COR-L47 (cell line): ENCODE measurements around the gene OVOL1.
"Not testable (repeated sequence)": the region's sequence is repeated elsewhere in the genome, so short reads cannot be mapped to it uniquely, and the experiment has no call there.

ENCODE experiments used
- DNase-seq: peaks from one replicate; lab custom pipeline; 2025; lab: John Stamatoyannopoulos, UW

The OVOL1 gene

GRCh38 chr11:65786786-65787636, at the start of gene OVOL1:
Gene OVOL1, plus strand, starts transcription at chr11:65787063. Its CDS starts 311 bp downstream, at chr11:65787374.
- peak; percentile 50 for DNase-seq

- no peak for DNase-seq
These were observed 47.8 kb upstream of the OVOL1 start for GRCh38 chr11:65739022-65739421.

GRCh38 chr11:65741185-65741584, 45.7 kb upstream of the OVOL1 start:
- no peak for DNase-seq

- no peak for DNase-seq
These were observed 44.5 kb upstream of the OVOL1 start for GRCh38 chr11:65742353-65742752.

DNA sequence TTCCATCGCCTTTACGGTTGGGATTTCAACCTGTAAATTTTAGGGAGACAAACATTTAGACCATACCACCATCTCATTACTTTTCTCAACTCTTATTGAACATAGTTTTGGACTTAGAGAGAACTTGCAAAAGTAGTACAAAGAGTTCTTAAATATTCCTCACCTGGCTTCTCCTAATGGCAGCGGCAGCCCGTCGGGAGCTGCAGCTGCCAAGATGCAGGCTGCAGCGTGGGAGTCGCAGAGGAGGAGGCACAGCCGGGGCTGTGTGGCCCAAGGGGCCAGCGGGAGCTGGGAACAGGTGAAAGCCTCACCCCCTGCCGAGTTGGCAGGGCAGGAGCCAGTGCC, 43.2 kb upstream of the OVOL1 start:
- no peak for DNase-seq

DNA sequence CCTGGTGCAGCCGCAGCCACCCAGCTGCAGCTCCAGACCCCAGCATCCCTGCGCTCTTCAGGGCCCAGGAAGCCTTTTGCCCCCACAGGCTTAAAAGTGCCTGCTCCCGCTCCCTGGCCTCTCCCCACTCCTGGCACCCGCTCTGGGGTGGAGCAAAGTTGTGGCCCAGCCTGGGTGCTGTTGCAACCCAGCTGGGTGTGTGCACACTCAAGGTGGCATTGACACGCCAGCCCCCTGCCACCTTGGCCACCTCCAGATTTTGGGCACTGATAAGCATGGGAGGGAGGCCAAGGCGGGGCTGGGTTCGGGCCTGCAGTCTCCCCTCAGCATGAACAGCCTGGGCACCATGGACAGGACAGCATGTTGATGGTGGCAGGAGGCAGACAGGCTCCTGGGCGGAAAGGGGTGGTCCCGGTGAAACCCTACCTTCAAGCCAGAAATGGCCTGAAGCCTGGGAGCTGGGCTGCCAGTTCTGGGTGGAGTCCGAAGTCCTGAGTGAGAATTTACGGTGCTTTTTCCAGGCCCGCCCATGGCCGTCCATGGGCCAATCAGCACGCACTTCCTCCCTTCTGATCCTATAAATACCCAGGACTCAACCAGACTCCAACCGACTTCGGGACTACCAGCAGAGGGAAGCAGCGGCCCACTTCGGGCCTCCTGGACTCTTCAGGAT, 42.7 kb upstream of the OVOL1 start:
- peak; percentile 42 for DNase-seq

DNA sequence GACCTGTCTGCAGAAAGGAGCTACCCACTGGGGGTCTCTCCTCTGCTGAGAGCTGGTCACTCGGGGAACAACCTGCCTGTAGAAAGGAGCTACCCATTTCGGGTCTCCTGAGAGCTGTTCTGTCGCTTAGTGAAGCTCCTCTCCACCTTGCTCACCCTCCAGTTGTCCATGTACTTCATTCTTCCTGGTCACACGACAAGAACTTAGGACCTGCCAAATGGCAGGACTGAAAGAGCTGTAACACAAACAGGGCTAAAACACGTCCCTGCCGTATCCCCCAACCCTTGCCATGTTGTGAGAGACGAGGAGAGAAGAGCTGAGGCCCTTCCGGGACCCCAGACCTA, 42.2 kb upstream of the OVOL1 start:
- no peak for DNase-seq

DNA sequence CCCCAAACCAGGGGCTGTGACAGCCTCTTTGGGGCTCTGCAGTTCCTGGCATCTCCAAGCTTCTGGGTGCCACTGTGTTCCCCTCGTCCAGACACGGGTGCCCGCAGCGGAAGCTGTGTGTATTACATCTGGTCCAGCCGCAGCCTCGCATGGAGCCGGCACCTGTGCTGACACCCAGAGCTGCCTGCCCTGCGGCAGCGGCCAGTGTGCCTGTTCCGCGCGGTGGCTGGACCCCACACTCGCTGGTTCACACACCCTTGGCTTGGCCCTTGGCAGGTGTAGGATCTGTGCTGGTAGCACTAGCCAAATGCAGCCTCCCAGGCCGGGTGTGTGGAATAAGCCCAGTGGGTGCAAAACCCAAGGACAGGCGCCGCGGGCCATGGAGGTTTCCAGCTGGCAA, 41.8 kb upstream of the OVOL1 start:
- no peak for DNase-seq

DNA sequence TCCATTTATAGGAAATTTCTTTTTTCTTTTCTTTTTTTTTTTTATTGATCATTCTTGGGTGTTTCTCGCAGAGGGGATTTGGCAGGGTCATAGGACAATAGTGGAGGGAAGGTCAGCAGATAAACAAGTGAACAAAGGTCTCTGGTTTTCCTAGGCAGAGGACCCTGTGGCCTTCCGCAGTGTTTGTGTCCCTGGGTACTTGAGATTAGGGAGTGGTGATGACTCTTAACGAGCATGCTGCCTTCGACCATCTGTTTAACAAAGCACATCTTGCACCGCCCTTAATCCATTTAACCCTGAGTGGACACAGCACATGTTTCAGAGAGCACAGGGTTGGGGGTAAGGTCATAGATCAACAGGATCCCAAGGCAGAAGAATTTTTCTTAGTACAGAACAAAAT, 24.7 kb upstream of the OVOL1 start:
- not testable (repeated sequence) for DNase-seq

GRCh38 chr11:65762816-65763215, 24.0 kb upstream of the OVOL1 start:
- not testable (repeated sequence) for DNase-seq

- no peak for DNase-seq
These were observed 22.4 kb upstream of the OVOL1 start for GRCh38 chr11:65764434-65764833.

DNA sequence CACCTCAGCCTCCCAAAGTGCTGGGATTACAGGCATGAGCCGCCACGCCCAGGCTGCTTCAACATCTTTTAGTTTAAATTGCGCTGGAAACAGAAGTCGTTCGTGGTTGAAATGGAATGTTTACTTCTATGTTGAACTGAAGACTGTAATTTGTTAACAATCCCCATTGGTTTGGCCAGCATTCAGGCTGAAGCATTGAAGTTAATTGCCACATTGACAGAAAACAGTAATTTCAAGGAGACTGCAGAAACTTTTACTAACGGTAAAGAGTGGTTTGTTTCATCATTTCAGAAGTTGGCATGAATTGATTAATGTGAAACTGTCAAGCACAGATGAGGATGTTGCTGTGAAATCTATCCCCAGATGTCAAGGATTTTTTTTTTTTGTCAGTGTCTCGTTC, 20.3 kb upstream of the OVOL1 start:
- no peak for DNase-seq

DNA sequence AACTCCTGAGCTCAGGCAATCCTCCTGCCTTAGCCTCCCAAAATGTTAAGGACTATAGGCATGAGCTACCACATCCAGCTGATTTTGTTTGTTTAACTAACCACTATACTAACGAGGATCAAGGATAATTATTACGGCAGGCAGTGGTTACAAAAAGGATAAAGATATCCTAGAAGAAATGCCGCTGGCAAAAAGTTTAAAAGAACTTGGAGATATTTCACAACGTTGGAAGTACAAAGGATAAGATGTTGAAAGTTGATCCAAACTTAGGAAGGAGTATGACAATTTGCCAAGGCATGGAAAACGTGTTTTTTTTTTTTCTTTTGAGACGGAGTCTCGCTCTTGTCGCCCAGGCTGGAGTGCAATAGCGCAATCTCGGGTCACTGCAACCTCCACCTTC, 19.5 kb upstream of the OVOL1 start:
- DNase-seq = no peak

GRCh38 chr11:65767806-65768205, 19.1 kb upstream of the OVOL1 start:
- DNase-seq = not testable (repeated sequence)

DNA sequence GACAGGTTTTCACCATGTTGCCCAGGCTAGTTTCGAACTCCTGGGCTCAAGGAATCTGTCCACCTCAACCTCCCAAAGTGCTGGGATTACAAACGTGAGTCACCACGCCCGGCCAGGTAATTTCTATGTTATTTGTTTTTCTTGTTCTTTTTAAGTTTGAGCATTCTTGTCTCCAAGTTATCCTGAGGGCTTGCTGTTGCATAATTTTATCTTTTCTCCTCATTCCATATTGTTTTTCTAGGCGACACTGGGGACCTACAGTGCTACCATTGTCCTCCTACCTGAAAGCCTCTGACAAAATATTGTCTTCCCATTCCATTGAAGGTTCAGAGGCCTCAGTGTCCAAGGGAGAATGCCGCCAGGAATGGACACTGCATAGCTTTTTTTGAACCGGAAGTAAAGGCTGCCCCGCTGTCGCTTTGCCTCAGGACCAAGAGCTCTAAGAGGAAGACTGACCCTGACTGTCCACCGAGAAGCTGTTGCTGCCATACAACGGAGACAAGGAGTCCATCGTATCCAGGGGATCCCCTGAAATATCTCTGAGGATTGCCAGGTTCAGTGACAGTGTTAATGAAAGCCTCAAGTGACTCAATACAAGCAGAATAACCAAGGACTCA, 15.8 kb upstream of the OVOL1 start:
- no peak for DNase-seq

DNA sequence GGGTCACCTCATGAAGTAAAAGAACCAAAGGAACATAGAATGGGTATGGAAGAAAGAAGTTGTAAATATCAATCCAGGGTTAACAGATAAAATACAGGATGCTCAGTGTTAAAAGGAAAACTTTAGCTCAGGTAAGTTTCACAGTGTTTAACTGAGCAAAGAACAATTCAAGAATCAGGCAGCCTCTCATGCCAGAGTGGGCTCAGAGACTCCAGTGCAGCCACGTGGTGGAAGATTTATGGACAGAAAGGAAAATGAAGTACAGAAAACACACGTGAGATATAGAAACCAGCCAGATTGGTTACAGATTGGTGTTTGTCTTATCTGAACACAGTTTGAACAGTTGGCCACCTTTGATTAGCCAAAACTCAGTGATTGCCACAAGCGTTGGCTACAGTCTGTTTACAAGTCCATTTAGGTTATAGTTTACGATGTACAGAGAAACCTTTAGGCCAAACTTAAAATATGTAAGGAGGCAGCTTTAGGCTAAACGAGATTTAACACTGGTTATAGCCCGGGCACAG, 15.2 kb upstream of the OVOL1 start:
- no peak for DNase-seq

DNA sequence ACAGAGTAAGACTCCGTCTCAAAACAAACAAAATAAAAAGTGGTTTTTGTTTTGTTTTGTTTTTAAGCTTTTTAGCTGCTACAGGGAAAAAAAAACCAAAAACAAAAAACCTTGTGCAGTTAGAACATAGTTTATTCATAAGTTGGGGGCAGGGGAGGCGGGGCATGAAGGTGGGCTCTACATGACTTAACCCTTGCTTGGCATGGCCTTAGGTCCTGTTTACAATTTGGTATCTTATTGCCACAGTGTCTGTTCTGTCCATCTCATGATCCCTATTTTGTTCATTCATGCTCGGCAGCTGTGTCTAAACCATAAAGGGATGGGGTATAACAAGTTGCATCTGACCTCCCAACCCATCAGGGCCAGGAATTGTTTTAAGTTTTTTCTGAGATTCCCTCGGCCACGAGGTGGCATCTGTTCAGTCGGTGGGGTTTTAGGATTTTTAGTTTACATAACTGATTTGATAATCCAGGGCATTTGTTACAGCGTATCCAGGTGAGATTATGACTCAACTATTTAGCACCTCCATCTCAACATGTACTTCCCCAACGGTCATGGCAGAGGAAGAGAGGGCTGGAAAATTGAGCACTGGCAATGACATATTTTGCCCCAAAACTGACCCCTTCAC, 13.0 kb upstream of the OVOL1 start:
- DNase-seq = no peak

- no peak for DNase-seq
These were observed 12.1 kb upstream of the OVOL1 start for GRCh38 chr11:65774525-65775306.

DNA sequence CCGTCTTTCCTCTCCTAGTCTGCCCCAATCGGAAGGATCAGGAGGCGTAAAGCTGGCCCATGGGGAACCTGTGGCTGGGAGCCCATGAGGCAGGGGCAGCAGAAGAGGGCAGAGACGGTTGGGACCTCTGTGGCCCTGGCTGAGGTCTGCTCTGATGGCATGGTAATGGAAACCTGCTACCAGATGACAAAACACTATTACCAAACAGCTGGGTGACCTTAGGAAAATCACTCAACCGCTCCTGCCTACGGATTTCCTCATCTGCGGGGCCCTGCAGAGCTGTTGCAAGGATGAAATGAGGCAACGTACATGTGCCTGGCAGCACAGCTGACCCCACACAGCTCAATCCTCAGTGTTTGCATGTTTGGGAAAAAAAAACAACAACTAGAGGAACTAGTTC, 10.7 kb upstream of the OVOL1 start:
- DNase-seq = no peak

- DNase-seq = no peak
These were observed 10.1 kb upstream of the OVOL1 start for GRCh38 chr11:65776710-65777141.

- DNase-seq = no peak
These were observed 9.6 kb upstream of the OVOL1 start for GRCh38 chr11:65777241-65777640.
